Breast epithelium (tissue), 4 donors: ENCODE results near the gene ATRNL1. TPM values are rescaled to one million over a fixed set of nuclear protein-coding genes. Genes with fewer than 3 reads are reported as not detected.

ENCODE experiments used
- DNase-seq, 2 donors: peaks; one replicate each; pipeline ENCODE4 v3.0.0-alpha.2; 2019; ENCODE audit warnings: low spot score in 2 of 2
- H3K27ac ChIP-seq, 2 donors: fragments of 200-600 bp; sonication (generic) in 1 of 2; one replicate each; pipeline ENCODE4 v1.5.1; 2016 to 2019; ENCODE audit warnings: mild to moderate bottlenecking in 1 of 2
- H3K27me3 ChIP-seq, 2 donors: fragments of 200-600 bp; sonication (generic) in 1 of 2; one replicate each; pipeline versions ENCODE4 v1.5.1 to v1.6.0; 2017 to 2019; ENCODE audit warnings: control low read depth in 1 of 2, mild to moderate bottlenecking in 1 of 2
- H3K36me3 ChIP-seq: fragments of 200-600 bp; one replicate; pipeline ENCODE4 v1.5.1; 2019
- H3K4me1 ChIP-seq, 2 donors: fragments of 200-600 bp; sonication (generic); one replicate each; pipeline ENCODE4 v1.5.1; 2016 to 2019; ENCODE audit warnings: control low read depth in 1 of 2
- H3K4me3 ChIP-seq, 3 donors: fragments of 200-600 bp; sonication (generic); 1 replicate in 2 of 3; 2 replicates in 1 of 3; pipeline ENCODE4 v1.5.1; 2016 to 2019; ENCODE audit warnings: mild to moderate bottlenecking in 3 of 3, moderate library complexity in 2 of 3
- H3K9me3 ChIP-seq, 2 donors: fragments of 200-600 bp; sonication (generic) in 1 of 2; one replicate each; pipeline ENCODE4 v1.5.1; 2016 to 2019; ENCODE audit warnings: control low read depth in 1 of 2
- POLR2A ChIP-seq: fragments of 450-650 bp; IDR thresholded peaks from one replicate; pipeline ENCODE4 v1.6.1; 2016; ENCODE audit warnings: antibody characterized with exemption, mild to moderate bottlenecking, moderate library complexity
- POLR2AphosphoS5 ChIP-seq, 3 donors: sonication (generic); formaldehyde crosslinking; IDR thresholded peaks; one replicate each; pipeline ENCODE4 v1.6.1; 2017; ENCODE audit warnings: antibody characterized with exemption in 3 of 3
- intact Hi-C: fragments of 100-400 bp; cut with DNase I; formaldehyde crosslinking; loops from one replicate; pipeline ENCODE4 v1.15.1; 2023; ENCODE audit warnings: low total_unique reads
- total RNA-seq, 3 donors: library from RNA; depleted of rRNA; stranded (reverse); fragments of >200 nt; gene quantifications; one replicate each; pipeline ENCODE4 v1.1.0, GENCODE V29; 2016
- TF ChIP-seq, protein P1 (sequence below), 3 donors: fragments of 450-650 bp; IDR thresholded peaks; one replicate each; pipeline ENCODE4 v1.5.1; 2016 to 2017; ENCODE audit warnings: antibody characterized with exemption in 3 of 3, mild to moderate bottlenecking in 3 of 3, moderate library complexity in 3 of 3

The ATRNL1 gene
- total RNA-seq, 3 donors from 2014 or later: 0.16 to 11.4 (median 2.9) TPM

DNA sequence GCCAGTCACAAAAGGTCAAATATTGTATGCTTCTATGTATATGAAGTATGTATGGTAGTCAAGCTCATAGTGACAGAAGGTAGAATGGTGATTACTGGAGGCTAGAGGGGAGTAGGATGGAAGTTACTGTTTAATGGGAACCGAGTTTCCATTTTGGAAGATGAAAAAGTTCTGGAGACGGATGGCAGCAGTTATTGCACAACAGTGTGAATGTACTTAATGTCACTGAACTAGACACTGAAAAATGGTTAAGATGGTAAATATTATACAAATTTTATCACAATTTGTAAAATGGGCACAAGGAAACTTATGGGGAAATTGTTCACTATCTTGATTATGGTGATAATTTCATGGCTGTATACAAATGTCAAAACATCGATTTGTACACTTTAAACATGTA, 895.2 kb downstream of the ATRNL1 start:
- H3K4me3 ChIP-seq: no peak overlapping the region
- intact Hi-C loops: no loop called here

GRCh38 chr10:115989621-115990020, 896.5 kb downstream of the ATRNL1 start:
- H3K4me1 ChIP-seq: no peaks in the 10 kb centered on the region
- no peak overlapping the region for H3K27ac ChIP-seq
- H3K9me3 ChIP-seq: no peaks in the 10 kb centered on the region
- no peak for DNase-seq
- intact Hi-C loops: no loop called here
- H3K36me3 ChIP-seq: no peaks in the 10 kb centered on the region
- no peak overlapping the region for H3K4me3 ChIP-seq
- no peak for TF ChIP-seq POLR2AphosphoS5 (IDR thresholded peaks at IDR 0.05)
- H3K27me3 ChIP-seq: no peaks in the 10 kb centered on the region

More for the DNA sequence above, 895.2 kb downstream of the ATRNL1 start:
- TF ChIP-seq, protein P1, sequence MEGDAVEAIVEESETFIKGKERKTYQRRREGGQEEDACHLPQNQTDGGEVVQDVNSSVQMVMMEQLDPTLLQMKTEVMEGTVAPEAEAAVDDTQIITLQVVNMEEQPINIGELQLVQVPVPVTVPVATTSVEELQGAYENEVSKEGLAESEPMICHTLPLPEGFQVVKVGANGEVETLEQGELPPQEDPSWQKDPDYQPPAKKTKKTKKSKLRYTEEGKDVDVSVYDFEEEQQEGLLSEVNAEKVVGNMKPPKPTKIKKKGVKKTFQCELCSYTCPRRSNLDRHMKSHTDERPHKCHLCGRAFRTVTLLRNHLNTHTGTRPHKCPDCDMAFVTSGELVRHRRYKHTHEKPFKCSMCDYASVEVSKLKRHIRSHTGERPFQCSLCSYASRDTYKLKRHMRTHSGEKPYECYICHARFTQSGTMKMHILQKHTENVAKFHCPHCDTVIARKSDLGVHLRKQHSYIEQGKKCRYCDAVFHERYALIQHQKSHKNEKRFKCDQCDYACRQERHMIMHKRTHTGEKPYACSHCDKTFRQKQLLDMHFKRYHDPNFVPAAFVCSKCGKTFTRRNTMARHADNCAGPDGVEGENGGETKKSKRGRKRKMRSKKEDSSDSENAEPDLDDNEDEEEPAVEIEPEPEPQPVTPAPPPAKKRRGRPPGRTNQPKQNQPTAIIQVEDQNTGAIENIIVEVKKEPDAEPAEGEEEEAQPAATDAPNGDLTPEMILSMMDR (IDR thresholded peaks at IDR 0.05): no peak
- TF ChIP-seq POLR2AphosphoS5 (IDR thresholded peaks at IDR 0.05): no peak
- no peak for TF ChIP-seq POLR2A
- DNase-seq: no peak
- no peaks in the 10 kb centered on the region for H3K36me3 ChIP-seq
- no peaks in the 10 kb centered on the region for H3K4me1 ChIP-seq
- H3K9me3 ChIP-seq: peaks cover 0 to 7% of the 10 kb centered on the region in 2 donors
- H3K27ac ChIP-seq: no peak overlapping the region
- no peaks in the 10 kb centered on the region for H3K27me3 ChIP-seq

DNA sequence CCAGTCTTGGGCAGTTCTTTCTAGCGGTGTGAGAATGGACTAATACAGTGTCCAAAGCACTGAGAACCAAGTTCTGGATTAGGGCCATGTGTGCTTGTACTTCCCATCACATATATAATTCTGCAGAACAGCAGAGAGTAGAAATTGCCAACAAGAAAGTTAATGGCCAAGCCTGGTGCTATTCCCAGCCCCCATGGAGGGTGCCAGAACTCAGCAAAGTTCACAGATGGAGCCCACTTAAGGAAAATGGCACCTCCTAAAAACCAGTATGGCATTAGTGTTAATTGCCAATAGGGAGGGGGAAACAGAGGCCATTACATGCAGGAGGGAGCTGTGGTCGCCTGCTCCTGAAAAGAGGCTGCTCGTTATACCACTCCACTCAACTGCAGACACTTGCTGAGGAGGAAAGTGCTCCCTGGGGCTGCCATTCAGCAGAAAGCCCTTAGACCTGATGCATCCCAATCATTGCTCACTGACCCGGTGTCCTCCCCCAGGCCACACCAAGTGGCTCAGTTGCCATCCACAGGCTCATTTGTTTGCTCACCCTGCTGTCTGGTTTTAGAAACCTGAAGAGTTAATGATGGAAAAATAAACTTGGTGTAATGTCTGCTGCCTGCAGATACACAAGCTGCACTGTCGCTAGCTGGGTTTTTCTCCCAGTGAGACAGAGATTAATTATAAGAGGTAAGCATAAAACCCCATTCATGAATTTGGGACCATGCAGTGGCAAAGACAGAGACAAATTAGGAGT, 899.2 kb downstream of the ATRNL1 start:
- Histone ChIP-seq H3K4me1 (no peaks in the 10 kb centered on the region), H3K36me3 (no peaks in the 10 kb centered on the region), H3K27ac (no peak overlapping the region), H3K9me3 (peaks cover 0 to under 1% of the 10 kb centered on the region in 2 donors), H3K27me3 (no peaks in the 10 kb centered on the region), H3K4me3 (no peak overlapping the region)
- intact Hi-C loops: no loop called here
- no peak for TF ChIP-seq POLR2AphosphoS5 (IDR thresholded peaks at IDR 0.05)
- TF ChIP-seq, protein P1 (IDR thresholded peaks at IDR 0.05): no peak
- TF ChIP-seq POLR2A: no peak
- DNase-seq: no peak

- no peaks in the 10 kb centered on the region for H3K36me3 ChIP-seq
- TF ChIP-seq, protein P1 (IDR thresholded peaks at IDR 0.05): no peak
- TF ChIP-seq POLR2A: no peak
- TF ChIP-seq POLR2AphosphoS5 (IDR thresholded peaks at IDR 0.05): no peak
- H3K4me3 ChIP-seq: no peak overlapping the region
- DNase-seq: no peak
- intact Hi-C loops: no loop called here
- peaks cover 3 to 8% of the 10 kb centered on the region in 2 donors for H3K9me3 ChIP-seq
- no peak overlapping the region for H3K27ac ChIP-seq
- no peaks in the 10 kb centered on the region for H3K27me3 ChIP-seq
- H3K4me1 ChIP-seq: no peaks in the 10 kb centered on the region
Measured at GRCh38 chr10:115996031-115996430, 902.9 kb downstream of the ATRNL1 start.

DNA sequence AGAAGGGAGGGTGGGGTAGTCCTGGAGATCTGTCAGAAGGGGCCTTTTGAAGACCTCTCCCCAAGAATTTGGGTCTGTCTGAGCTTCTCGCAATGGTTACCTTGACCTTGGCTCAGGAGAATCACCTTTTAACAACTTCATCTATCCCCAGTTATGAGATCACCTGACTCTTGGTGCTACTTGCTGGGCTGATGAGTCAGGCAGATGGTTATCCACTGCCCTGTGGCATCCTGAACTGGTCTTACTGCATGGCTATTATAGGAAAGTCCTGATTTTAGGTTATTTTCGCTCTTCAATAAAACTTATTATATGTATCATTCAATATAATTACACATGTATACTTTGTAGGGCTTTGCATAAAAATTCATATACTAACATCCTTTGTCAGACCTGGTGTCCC, 905.1 kb downstream of the ATRNL1 start:
- H3K27me3 ChIP-seq: no peaks in the 10 kb centered on the region
- peaks cover 3 to 8% of the 10 kb centered on the region in 2 donors for H3K9me3 ChIP-seq
- no peaks in the 10 kb centered on the region for H3K36me3 ChIP-seq
- H3K4me1 ChIP-seq: no peaks in the 10 kb centered on the region
- TF ChIP-seq POLR2AphosphoS5 (IDR thresholded peaks at IDR 0.05): no peak
- TF ChIP-seq, protein P1 (IDR thresholded peaks at IDR 0.05): no peak
- no peak for TF ChIP-seq POLR2A
- H3K27ac ChIP-seq: no peak overlapping the region
- intact Hi-C loops: no loop called here
- DNase-seq: no peak
- no peak overlapping the region for H3K4me3 ChIP-seq

Other genes starting within 250 kb of the ATRNL1 start
- gene TRUB1, start 155.2 kb upstream of the ATRNL1 start, total RNA-seq: 10 to 100 TPM; 14.9 to 27.8 (median 18.0) TPM